K562 (cell line): ENCODE data around the gene VMA21. TPM values are rescaled to one million over a fixed set of nuclear protein-coding genes. Genes with fewer than 3 reads are reported as not detected.

Source experiments
- ATAC-seq: fragments of 200-7000 bp; cut with Tn5 transposase; 3 replicates; pipeline ENCODE4 v1.9.1; 2020; ENCODE audit warnings: moderate library complexity
- BruUV-seq: library from RNA; stranded (reverse); fragments of 400-500 nt; replicated peaks from 2 replicates; lab custom pipeline; 2021; lab: Mats Ljungman, UMichigan
- CTCF ChIA-PET: fragments of 300-600 bp; formaldehyde crosslinking; extraction: SDS; loops from one replicate; lab custom pipeline; 2021; ENCODE audit warnings: low intra/inter-chr PET ratio; lab: Yijun Ruan, JAX
- POLR2A ChIA-PET: fragments of 300-600, 350-650 bp; sonication (Branson Sonifier 250); formaldehyde crosslinking; extraction: SDS; loops from one replicate; lab custom pipeline; 2021; ENCODE audit warnings: antibody characterized with exemption, inconsistent platforms; lab: Yijun Ruan, JAX
- DNase-seq, 4 experiments: peaks; one replicate each; pipeline versions ENCODE4 v3.0.0 to v3.0.0-alpha.2; 2011 to 2018; ENCODE audit warnings: low spot score in 3 of 4, mixed read lengths in 3 of 4; ENCODE audit errors: extremely low read depth in 1 of 4
- FAIRE-seq: peaks from 2 replicates; lab custom pipeline; 2011; peaks lifted over from hg19 to GRCh38; lab: Jason Lieb, UNC
- H2AFZ ChIP-seq: 2 replicates; pipeline ENCODE4 v1.6.0; 2011; ENCODE audit warnings: low read depth, low read length, control low read depth, inconsistent platforms
- H3K27ac ChIP-seq: fragments of 200-600 bp; 3 replicates; pipeline ENCODE4 v1.8.0; 2011; ENCODE audit warnings: low read depth, mild to moderate bottlenecking, control low read depth, inconsistent platforms, low read length, moderate library complexity, mixed read lengths; ENCODE audit errors: extremely low read depth
- H3K27me3 ChIP-seq, 2 experiments: fragments of 300-600 bp in 1 of 2; 2 replicates in 1 of 2; 3 replicates in 1 of 2; pipeline versions ENCODE4 v1.6.0 to v1.8.0; 2011; ENCODE audit warnings: inconsistent platforms in 2 of 2, low read length in 2 of 2, mild to moderate bottlenecking in 1 of 2, mixed read lengths in 1 of 2, moderate library complexity in 1 of 2; ENCODE audit not compliant: control insufficient read depth in 2 of 2, insufficient read depth in 2 of 2
- H3K36me3 ChIP-seq: fragments of 300-600 bp; 3 replicates; pipeline ENCODE4 v1.8.0; 2011; ENCODE audit warnings: mild to moderate bottlenecking, low read length, inconsistent platforms; ENCODE audit not compliant: control insufficient read depth, insufficient read depth
- H3K4me1 ChIP-seq, 2 experiments: fragments of 200-600 bp in 1 of 2; replicated peaks in 1 of 2; 2 replicates in 1 of 2; 3 replicates in 1 of 2; pipeline versions ENCODE4 v1.5.1 to v1.8.0; 2011; ENCODE audit warnings: inconsistent platforms in 2 of 2, low read length in 2 of 2, mild to moderate bottlenecking in 1 of 2, mixed read lengths in 1 of 2, moderate library complexity in 1 of 2; ENCODE audit not compliant: control insufficient read depth in 2 of 2, insufficient read depth in 2 of 2
- H3K4me2 ChIP-seq: 2 replicates; pipeline ENCODE4 v1.6.1; 2011; ENCODE audit warnings: low read length, control low read depth, inconsistent platforms, mixed read lengths; ENCODE audit not compliant: insufficient read depth
- H3K4me3 ChIP-seq: fragments of 200-600 bp; sonication (generic), shearing (Covaris generic); 2 replicates; pipeline ENCODE4 v1.5.1; 2016; ENCODE audit warnings: control low read depth, inconsistent platforms
- H3K79me2 ChIP-seq: fragments of 200-600 bp; 3 replicates; pipeline ENCODE4 v1.8.0; 2011; ENCODE audit warnings: low read length, inconsistent platforms; ENCODE audit not compliant: control insufficient read depth, insufficient read depth
- H3K9ac ChIP-seq, 2 experiments: 2 replicates each; pipeline versions ENCODE4 v1.6.0 to v1.6.1; 2011; ENCODE audit warnings: low read depth in 2 of 2, low read length in 2 of 2, control low read depth in 1 of 2, inconsistent platforms in 1 of 2, mild to moderate bottlenecking in 1 of 2, mixed read lengths in 1 of 2; ENCODE audit not compliant: insufficient read depth in 1 of 2
- H3K9me1 ChIP-seq: one replicate; pipeline ENCODE4 v1.6.0; 2011; ENCODE audit warnings: inconsistent platforms, mild to moderate bottlenecking, low read length, moderate library complexity; ENCODE audit not compliant: control insufficient read depth, insufficient read depth
- H3K9me3 ChIP-seq: replicated peaks from 2 replicates; pipeline ENCODE4 v1.5.1; 2011; ENCODE audit warnings: low read depth, low read length, inconsistent platforms; ENCODE audit not compliant: control insufficient read depth, insufficient read depth
- H4K20me1 ChIP-seq: replicated peaks from 2 replicates; pipeline ENCODE4 v1.6.1; 2011; ENCODE audit warnings: low read length, inconsistent platforms, mixed read lengths; ENCODE audit not compliant: control insufficient read depth, insufficient read depth
- GTF2B ChIP-seq: IDR thresholded peaks from 2 replicates; pipeline ENCODE4 v1.6.1; 2011; ENCODE audit not compliant: insufficient read length; ENCODE audit errors: extremely low read depth
- NCOA2 ChIP-seq, 2 experiments: fragments of 450-650 bp; IDR thresholded peaks; 2 replicates each; pipeline ENCODE4 v1.6.1; 2018; ENCODE audit warnings: mild to moderate bottlenecking in 2 of 2, moderate library complexity in 1 of 2; ENCODE audit not compliant: partially characterized antibody in 2 of 2
- RAD21 ChIP-seq, 2 experiments: fragments of 250-450 bp in 1 of 2; fragments of 450-650 bp in 1 of 2; sonication (Bioruptor Pico) in 1 of 2; formaldehyde crosslinking in 1 of 2; IDR thresholded peaks in 1 of 2; conservative IDR thresholded peaks in 1 of 2; 2 replicates each; pipeline versions ENCODE4 v1.4.0 to v1.8.0; 2020 to 2022; ENCODE audit warnings: mild to moderate bottlenecking in 2 of 2, moderate library complexity in 1 of 2
- SMC3 ChIP-seq: conservative IDR thresholded peaks from 2 replicates; pipeline ENCODE4 v1.6.1; 2011; ENCODE audit warnings: low read depth, low read length, improper control_type of control experiment; ENCODE audit not compliant: insufficient read depth
- SOX6 ChIP-seq: fragments of 450-650 bp; IDR thresholded peaks from 2 replicates; pipeline ENCODE4 v1.6.1; 2014; ENCODE audit warnings: mild to moderate bottlenecking
- ZFP1 ChIP-seq: fragments of 450-650 bp; formaldehyde crosslinking; IDR thresholded peaks from 2 replicates; pipeline ENCODE4 v1.4.0; 2020; ENCODE audit warnings: mild to moderate bottlenecking, mixed read lengths
- WGBS: fragments of 100-300 bp; shearing (Covaris generic); methylation state at CpG from one replicate; pipeline ENCODE4 v1.1.6; 2016; ENCODE audit warnings: low coverage, mixed read lengths; ENCODE audit not compliant: insufficient coverage; ENCODE audit errors: missing lambda C conversion rate; 5-methylcytosine and 5-hydroxymethylcytosine counted together
- in situ Hi-C: fragments of 300-500 bp; cut with MboI; formaldehyde crosslinking; loops from 4 replicates; pipeline ENCODE4 v1.15.0; 2018; ENCODE audit warnings: inconsistent platforms, mixed read lengths
- intact Hi-C: fragments of 100-400 bp; cut with micrococcal nuclease; formaldehyde crosslinking; loops from 2 replicates; pipeline ENCODE4 v1.14.2; 2022
- polyA plus RNA-seq, 8 experiments: library from polyadenylated mRNA; depleted of rRNA in 4 of 8; stranded (reverse) in 5 of 8; unstranded in 3 of 8; fragments of >200 nt; fragmentation: Nextera tagmentation in 2 of 8; fragmentation: Illumina TruSeq in 1 of 8; extraction: Ambion mirVana in 2 of 8; extraction: Trizol in 1 of 8; gene quantifications; 2 replicates each; pipeline versions ENCODE4 v1.2.1 to v1.2.3, GENCODE V29; 2011 to 2014; ENCODE audit warnings: inconsistent platforms in 1 of 8, missing spikeins in 1 of 8
- total RNA-seq, 7 experiments: library from RNA; depleted of rRNA in 6 of 7; stranded (reverse); fragments of >200 nt in 6 of 7; fragmentation: Illumina TruSeq in 2 of 7; extraction: Trizol in 2 of 7; gene quantifications; 2 replicates each; pipeline versions ENCODE4 v1.2.1 to v1.2.3, GENCODE V29; 2011 to 2021; ENCODE audit warnings: low replicate concordance in 1 of 7
- TF ChIP-seq, protein P1 (sequence below): fragments of 450-650 bp; IDR thresholded peaks from 2 replicates; pipeline ENCODE4 v1.6.1; 2018; ENCODE audit not compliant: partially characterized antibody
- TF ChIP-seq, protein P2 (sequence below): fragments of 150-350 bp; conservative IDR thresholded peaks from 2 replicates; pipeline ENCODE4 v1.6.1; 2014; ENCODE audit warnings: low read length
- TF ChIP-seq, protein P3 (sequence below), 3 experiments: IDR thresholded peaks in 2 of 3; conservative IDR thresholded peaks in 1 of 3; 2 replicates each; pipeline ENCODE4 v1.5.1; 2011 to 2012; ENCODE audit warnings: low read length in 3 of 3, mild to moderate bottlenecking in 3 of 3, control low read depth in 2 of 3, improper control_type of control experiment in 1 of 3, inconsistent platforms in 1 of 3, low read depth in 1 of 3, mixed read lengths in 1 of 3, moderate library complexity in 1 of 3; ENCODE audit not compliant: insufficient read depth in 2 of 3

The VMA21 gene
- total and polyA plus RNA-seq, 9 of the 15 experiments (the other 6 are each of a cell fraction or from before 2014, with no cell fraction given), result 17.5 to 101 (median 47.5) TPM

- no peak overlapping the region for H2AFZ ChIP-seq
- CTCF ChIA-PET, result no interaction called here
- in situ Hi-C loops, result loop anchor here (25.0 kb wide), 2 partner anchors 198 to 573 kb away; no protein-coding TSS in a partner anchor
- TF ChIP-seq SOX6, result no peak
- TF ChIP-seq GTF2B, result no peak
- TF ChIP-seq, protein P1, sequence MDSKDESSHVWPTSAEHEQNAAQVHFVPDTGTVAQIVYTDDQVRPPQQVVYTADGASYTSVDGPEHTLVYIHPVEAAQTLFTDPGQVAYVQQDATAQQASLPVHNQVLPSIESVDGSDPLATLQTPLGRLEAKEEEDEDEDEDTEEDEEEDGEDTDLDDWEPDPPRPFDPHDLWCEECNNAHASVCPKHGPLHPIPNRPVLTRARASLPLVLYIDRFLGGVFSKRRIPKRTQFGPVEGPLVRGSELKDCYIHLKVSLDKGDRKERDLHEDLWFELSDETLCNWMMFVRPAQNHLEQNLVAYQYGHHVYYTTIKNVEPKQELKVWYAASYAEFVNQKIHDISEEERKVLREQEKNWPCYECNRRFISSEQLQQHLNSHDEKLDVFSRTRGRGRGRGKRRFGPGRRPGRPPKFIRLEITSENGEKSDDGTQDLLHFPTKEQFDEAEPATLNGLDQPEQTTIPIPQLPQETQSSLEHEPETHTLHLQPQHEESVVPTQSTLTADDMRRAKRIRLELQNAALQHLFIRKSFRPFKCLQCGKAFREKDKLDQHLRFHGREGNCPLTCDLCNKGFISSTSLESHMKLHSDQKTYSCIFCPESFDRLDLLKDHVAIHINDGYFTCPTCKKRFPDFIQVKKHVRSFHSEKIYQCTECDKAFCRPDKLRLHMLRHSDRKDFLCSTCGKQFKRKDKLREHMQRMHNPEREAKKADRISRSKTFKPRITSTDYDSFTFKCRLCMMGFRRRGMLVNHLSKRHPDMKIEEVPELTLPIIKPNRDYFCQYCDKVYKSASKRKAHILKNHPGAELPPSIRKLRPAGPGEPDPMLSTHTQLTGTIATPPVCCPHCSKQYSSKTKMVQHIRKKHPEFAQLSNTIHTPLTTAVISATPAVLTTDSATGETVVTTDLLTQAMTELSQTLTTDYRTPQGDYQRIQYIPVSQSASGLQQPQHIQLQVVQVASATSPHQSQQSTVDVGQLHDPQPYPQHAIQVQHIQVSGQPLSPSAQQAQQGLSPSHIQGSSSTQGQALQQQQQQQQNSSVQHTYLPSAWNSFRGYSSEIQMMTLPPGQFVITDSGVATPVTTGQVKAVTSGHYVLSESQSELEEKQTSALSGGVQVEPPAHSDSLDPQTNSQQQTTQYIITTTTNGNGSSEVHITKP, result no peak
- TF ChIP-seq, protein P2, sequence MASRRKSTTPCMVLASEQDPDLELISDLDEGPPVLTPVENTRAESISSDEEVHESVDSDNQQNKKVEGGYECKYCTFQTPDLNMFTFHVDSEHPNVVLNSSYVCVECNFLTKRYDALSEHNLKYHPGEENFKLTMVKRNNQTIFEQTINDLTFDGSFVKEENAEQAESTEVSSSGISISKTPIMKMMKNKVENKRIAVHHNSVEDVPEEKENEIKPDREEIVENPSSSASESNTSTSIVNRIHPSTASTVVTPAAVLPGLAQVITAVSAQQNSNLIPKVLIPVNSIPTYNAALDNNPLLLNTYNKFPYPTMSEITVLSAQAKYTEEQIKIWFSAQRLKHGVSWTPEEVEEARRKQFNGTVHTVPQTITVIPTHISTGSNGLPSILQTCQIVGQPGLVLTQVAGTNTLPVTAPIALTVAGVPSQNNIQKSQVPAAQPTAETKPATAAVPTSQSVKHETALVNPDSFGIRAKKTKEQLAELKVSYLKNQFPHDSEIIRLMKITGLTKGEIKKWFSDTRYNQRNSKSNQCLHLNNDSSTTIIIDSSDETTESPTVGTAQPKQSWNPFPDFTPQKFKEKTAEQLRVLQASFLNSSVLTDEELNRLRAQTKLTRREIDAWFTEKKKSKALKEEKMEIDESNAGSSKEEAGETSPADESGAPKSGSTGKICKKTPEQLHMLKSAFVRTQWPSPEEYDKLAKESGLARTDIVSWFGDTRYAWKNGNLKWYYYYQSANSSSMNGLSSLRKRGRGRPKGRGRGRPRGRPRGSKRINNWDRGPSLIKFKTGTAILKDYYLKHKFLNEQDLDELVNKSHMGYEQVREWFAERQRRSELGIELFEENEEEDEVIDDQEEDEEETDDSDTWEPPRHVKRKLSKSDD, result no peak
- TF ChIP-seq RAD21 (CRISPR knock-in tag; conservative IDR thresholded peaks at IDR 0.05 in 1 of 2, IDR thresholded peaks at IDR 0.05 in 1 of 2), result peak; percentile 41 to 57
- 0 out of 2 replicates have a peak, but pooled peaks have one; percentile 26 for TF ChIP-seq SMC3
- TF ChIP-seq, protein P3, sequence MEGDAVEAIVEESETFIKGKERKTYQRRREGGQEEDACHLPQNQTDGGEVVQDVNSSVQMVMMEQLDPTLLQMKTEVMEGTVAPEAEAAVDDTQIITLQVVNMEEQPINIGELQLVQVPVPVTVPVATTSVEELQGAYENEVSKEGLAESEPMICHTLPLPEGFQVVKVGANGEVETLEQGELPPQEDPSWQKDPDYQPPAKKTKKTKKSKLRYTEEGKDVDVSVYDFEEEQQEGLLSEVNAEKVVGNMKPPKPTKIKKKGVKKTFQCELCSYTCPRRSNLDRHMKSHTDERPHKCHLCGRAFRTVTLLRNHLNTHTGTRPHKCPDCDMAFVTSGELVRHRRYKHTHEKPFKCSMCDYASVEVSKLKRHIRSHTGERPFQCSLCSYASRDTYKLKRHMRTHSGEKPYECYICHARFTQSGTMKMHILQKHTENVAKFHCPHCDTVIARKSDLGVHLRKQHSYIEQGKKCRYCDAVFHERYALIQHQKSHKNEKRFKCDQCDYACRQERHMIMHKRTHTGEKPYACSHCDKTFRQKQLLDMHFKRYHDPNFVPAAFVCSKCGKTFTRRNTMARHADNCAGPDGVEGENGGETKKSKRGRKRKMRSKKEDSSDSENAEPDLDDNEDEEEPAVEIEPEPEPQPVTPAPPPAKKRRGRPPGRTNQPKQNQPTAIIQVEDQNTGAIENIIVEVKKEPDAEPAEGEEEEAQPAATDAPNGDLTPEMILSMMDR (IDR thresholded peaks at IDR 0.05 in 2 of 3, conservative IDR thresholded peaks at IDR 0.05 in 1 of 3; ENCODE audit: insufficient read depth in 2 of 3, low read depth in 1 of 3, low read length in 3 of 3), result peak; percentile 65 to 73 (median 71)
- no peak for TF ChIP-seq NCOA2 (IDR thresholded peaks at IDR 0.05; ENCODE audit: partially characterized antibody in 2 of 2)
- TF ChIP-seq ZFP1, result no peak
Observed at GRCh38 chrX:151359931-151360871, 36.8 kb upstream of the VMA21 start.

More at GRCh38 chrX:151359931-151360871, 36.8 kb upstream of the VMA21 start:
- POLR2A ChIA-PET, result no interaction called here
- peak; percentile 93 for ATAC-seq
- BruUV-seq, result no TSS peak
- no peak overlapping the region for H3K4me3 ChIP-seq
- DNase-seq, result peak; percentile 8 to 31 (median 20)
- H4K20me1 ChIP-seq, result no peaks in the 10 kb centered on the region
- intact Hi-C loops, result loop anchor here (5.0 kb wide), 1 partner anchor 208 kb away; no protein-coding TSS in a partner anchor
- no peaks in the 10 kb centered on the region for H3K36me3 ChIP-seq
- WGBS, result 4% methylated on average over 15 of the region's 25 CpGs
- no peak overlapping the region for H3K27ac ChIP-seq
- H3K9me3 ChIP-seq, result no peaks in the 10 kb centered on the region
- H3K9me1 ChIP-seq, result no peaks in the 10 kb centered on the region
- H3K4me2 ChIP-seq, result no peak overlapping the region
- H3K4me1 ChIP-seq, result peaks cover 0 to 5% of the 10 kb centered on the region in 2 experiments; a peak in 2 of 5 replicates
- no peaks in the 10 kb centered on the region for H3K79me2 ChIP-seq
- FAIRE-seq, result no peak
- no peak overlapping the region for H3K9ac ChIP-seq
- peaks cover 0 to 9% of the 10 kb centered on the region in 2 experiments; a peak in 1 of 5 replicates for H3K27me3 ChIP-seq
